22Rv1 (cell line): Measurements from ENCODE around the gene PIPOX.

ENCODE experiments used
- CTCF ChIP-seq: fragments of 450-650 bp; IDR thresholded peaks from 2 replicates; pipeline ENCODE4 v1.5.1; 2017; ENCODE audit warnings: mild to moderate bottlenecking
- ZFX ChIP-seq: fragments of 450-650 bp; IDR thresholded peaks from 2 replicates; pipeline ENCODE4 v1.6.1; 2017; ENCODE audit warnings: antibody characterized with exemption, borderline replicate concordance

- TF ChIP-seq CTCF, result no peak
- TF ChIP-seq ZFX, result no peak
Observed at GRCh38 chr17:29103341-29103740, 60.4 kb downstream of the PIPOX start.
